Fibroblast of lung (primary cell): ENCODE results near the gene C16orf92. TPM values are rescaled to one million over a fixed set of nuclear protein-coding genes. Genes with fewer than 3 reads are reported as not detected.

Experiments
- DNase-seq, 2 donors: peaks; one replicate each; pipeline versions ENCODE4 v3.0.0 to v3.0.0-alpha.2; 2010; ENCODE audit warnings: low read depth in 2 of 2
- H2AFZ ChIP-seq: 2 replicates; pipeline ENCODE4 v1.5.1; 2012; ENCODE audit warnings: low read length, control low read depth, inconsistent platforms
- H3K27ac ChIP-seq: 2 replicates; pipeline ENCODE4 v1.5.1; 2011; ENCODE audit warnings: low read length, control low read depth; ENCODE audit not compliant: insufficient read depth
- H3K27me3 ChIP-seq: 2 replicates; pipeline ENCODE4 v1.5.1; 2011; ENCODE audit warnings: mild to moderate bottlenecking, low read length; ENCODE audit not compliant: control insufficient read depth, insufficient read depth
- H3K36me3 ChIP-seq: 2 replicates; pipeline ENCODE4 v1.5.1; 2011; ENCODE audit warnings: low read length; ENCODE audit not compliant: control insufficient read depth, insufficient read depth
- H3K4me1 ChIP-seq: 2 replicates; pipeline ENCODE4 v1.5.1; 2011; ENCODE audit warnings: low read length; ENCODE audit not compliant: control insufficient read depth, insufficient read depth; ENCODE audit errors: extremely low read depth
- H3K4me2 ChIP-seq: 2 replicates; pipeline ENCODE4 v1.5.1; 2011; ENCODE audit warnings: low read length, control low read depth; ENCODE audit not compliant: insufficient read depth; ENCODE audit errors: extremely low read depth
- H3K4me3 ChIP-seq, 4 experiments: fragments of 200-600 bp in 1 of 4; sonication (generic) in 1 of 4; replicated peaks in 1 of 4; 2 replicates each; pipeline ENCODE4 v1.5.1; 2011 to 2016; ENCODE audit warnings: low read length in 4 of 4, low read depth in 3 of 4, mild to moderate bottlenecking in 3 of 4, control low read depth in 2 of 4, inconsistent platforms in 1 of 4, mixed read lengths in 1 of 4; ENCODE audit not compliant: insufficient read depth in 1 of 4; ENCODE audit errors: control extremely low read depth in 1 of 4
- H3K79me2 ChIP-seq: 2 replicates; pipeline ENCODE4 v1.5.1; 2012; ENCODE audit warnings: mild to moderate bottlenecking, low read length, inconsistent platforms; ENCODE audit not compliant: control insufficient read depth, insufficient read depth
- H3K9ac ChIP-seq: 2 replicates; pipeline ENCODE4 v1.5.1; 2011; ENCODE audit warnings: mild to moderate bottlenecking, low read length, control low read depth; ENCODE audit not compliant: insufficient read depth
- H3K9me3 ChIP-seq: 2 replicates; pipeline ENCODE4 v1.5.1; 2012; ENCODE audit warnings: low read depth, low read length; ENCODE audit not compliant: control insufficient read depth, insufficient read depth
- H4K20me1 ChIP-seq: 2 replicates; pipeline ENCODE4 v1.5.1; 2011; ENCODE audit warnings: low read length; ENCODE audit not compliant: control insufficient read depth, insufficient read depth; ENCODE audit errors: extremely low read depth
- EZH2 ChIP-seq: IDR thresholded peaks from 2 replicates; pipeline ENCODE4 v1.5.1; 2012; ENCODE audit warnings: low read length, control low read depth, mild to moderate bottlenecking; ENCODE audit errors: missing control alignments
- polyA plus RNA-seq, 2 donors: library from polyadenylated mRNA; depleted of rRNA in 1 of 2; stranded (reverse) in 1 of 2; unstranded in 1 of 2; fragments of >200 nt; gene quantifications; 2 replicates each; pipeline ENCODE4 v1.2.1, GENCODE V29; 2011 to 2012; ENCODE audit warnings: missing spikeins in 1 of 2
- total RNA-seq: library from RNA; depleted of rRNA; stranded (reverse); fragments of >200 nt; gene quantifications from 2 replicates; pipeline ENCODE4 v1.2.1, GENCODE V29; 2014
- TF ChIP-seq, protein P1 (sequence below), 2 donors: IDR thresholded peaks in 1 of 2; conservative IDR thresholded peaks in 1 of 2; 1 replicate in 1 of 2; 2 replicates in 1 of 2; pipeline ENCODE4 v1.5.1; 2011 to 2012; ENCODE audit warnings: low read length in 2 of 2, control low read depth in 1 of 2, inconsistent platforms in 1 of 2, low read depth in 1 of 2, mild to moderate bottlenecking in 1 of 2

Gene C16orf92
- total and polyA plus RNA-seq, 2 donors (not counting 1 experiment from before 2014, with no cell fraction given), result not detected

DNA sequence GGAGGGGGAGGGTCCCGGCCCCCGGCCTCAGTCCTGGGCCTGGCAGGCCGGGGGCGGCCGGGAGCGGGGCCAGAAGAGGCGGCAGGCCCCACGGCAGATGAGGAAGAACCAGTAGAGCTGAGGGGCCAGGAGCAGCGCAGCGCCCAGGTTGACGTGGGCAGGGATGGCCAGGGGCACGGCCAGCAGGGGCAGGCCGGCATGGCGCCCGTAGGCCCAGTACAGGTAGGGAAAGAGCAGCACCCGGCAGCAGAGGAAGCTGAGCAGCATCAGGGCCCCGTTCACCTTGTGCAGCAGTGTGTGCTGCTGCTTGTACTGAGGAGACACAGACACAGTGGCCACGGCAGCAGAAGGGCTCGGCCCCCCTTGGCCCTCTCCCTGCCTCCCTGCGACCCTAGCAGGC is 2.2 kb downstream of the C16orf92 start:
- Histone ChIP-seq H3K27ac (no peak overlapping the region), H2AFZ (no peak overlapping the region), H3K27me3 (peaks cover 32% of the 10 kb centered on the region), H3K79me2 (no peaks in the 10 kb centered on the region), H3K4me1 (no peaks in the 10 kb centered on the region), H3K9ac (no peak overlapping the region), H3K36me3 (no peaks in the 10 kb centered on the region), H4K20me1 (no peaks in the 10 kb centered on the region), H3K4me2 (no peak overlapping the region), H3K4me3 (no peak overlapping the region), H3K9me3 (no peaks in the 10 kb centered on the region)
- TF ChIP-seq, protein P1, sequence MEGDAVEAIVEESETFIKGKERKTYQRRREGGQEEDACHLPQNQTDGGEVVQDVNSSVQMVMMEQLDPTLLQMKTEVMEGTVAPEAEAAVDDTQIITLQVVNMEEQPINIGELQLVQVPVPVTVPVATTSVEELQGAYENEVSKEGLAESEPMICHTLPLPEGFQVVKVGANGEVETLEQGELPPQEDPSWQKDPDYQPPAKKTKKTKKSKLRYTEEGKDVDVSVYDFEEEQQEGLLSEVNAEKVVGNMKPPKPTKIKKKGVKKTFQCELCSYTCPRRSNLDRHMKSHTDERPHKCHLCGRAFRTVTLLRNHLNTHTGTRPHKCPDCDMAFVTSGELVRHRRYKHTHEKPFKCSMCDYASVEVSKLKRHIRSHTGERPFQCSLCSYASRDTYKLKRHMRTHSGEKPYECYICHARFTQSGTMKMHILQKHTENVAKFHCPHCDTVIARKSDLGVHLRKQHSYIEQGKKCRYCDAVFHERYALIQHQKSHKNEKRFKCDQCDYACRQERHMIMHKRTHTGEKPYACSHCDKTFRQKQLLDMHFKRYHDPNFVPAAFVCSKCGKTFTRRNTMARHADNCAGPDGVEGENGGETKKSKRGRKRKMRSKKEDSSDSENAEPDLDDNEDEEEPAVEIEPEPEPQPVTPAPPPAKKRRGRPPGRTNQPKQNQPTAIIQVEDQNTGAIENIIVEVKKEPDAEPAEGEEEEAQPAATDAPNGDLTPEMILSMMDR (conservative IDR thresholded peaks at IDR 0.05 in 1 of 2, IDR thresholded peaks at IDR 0.05 in 1 of 2; ENCODE audit: low read depth in 1 of 2, low read length in 2 of 2), result no peak
- TF ChIP-seq EZH2, result no peak
- DNase-seq, result no peak

DNA sequence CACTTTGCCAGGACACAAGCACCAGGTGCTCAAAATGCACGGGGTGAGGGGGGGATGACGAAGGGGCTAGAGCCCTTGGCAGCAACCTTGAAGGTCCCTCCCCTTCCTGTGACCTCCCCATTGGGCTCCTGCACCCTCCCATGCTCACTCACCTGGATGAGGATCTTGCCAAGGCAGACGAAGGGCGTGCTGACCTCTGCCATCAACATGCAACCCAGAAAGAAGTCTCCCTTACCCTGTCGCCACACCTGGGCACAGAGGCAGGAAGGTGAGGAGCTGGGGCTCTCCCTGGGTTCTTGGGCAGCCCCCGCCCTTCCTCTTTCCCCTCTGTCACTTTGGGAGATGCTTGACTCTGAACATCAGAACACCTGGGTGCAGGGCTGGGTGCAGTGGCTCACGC is 2.6 kb downstream of the C16orf92 start:
- H3K27me3 ChIP-seq, result peaks cover 33% of the 10 kb centered on the region
- no peak overlapping the region for H2AFZ ChIP-seq
- no peaks in the 10 kb centered on the region for H4K20me1 ChIP-seq
- no peak for DNase-seq
- H3K36me3 ChIP-seq, result no peaks in the 10 kb centered on the region
- no peaks in the 10 kb centered on the region for H3K4me1 ChIP-seq
- H3K4me2 ChIP-seq, result no peak overlapping the region
- H3K9ac ChIP-seq, result no peak overlapping the region
- H3K4me3 ChIP-seq, result no peak overlapping the region
- no peak for TF ChIP-seq EZH2
- H3K27ac ChIP-seq, result no peak overlapping the region
- no peaks in the 10 kb centered on the region for H3K79me2 ChIP-seq
- no peaks in the 10 kb centered on the region for H3K9me3 ChIP-seq

DNA sequence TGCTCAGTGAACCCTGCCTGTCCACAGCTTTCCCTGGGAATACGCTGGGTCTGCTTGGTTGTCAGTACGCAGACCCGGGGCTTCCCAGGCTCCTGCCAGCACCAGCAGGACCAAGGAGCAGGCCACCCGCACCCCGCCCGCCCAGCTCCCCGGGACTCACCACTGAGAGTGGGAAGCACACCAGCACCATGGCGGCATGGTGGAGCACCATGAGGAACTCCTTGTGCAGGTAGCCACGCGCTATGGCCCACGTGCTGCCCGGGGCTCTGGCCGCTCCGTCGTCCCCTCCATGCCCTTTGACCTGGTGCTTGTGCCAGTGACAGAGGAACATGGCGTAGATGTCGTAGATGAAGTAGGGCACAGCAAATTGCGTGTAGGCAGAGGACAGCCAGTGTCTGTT is 3.5 kb downstream of the C16orf92 start:
- H3K27ac ChIP-seq, result no peak overlapping the region

More for the DNA sequence above, 3.5 kb downstream of the C16orf92 start:
- no peak for DNase-seq
- H3K27me3 ChIP-seq, result peaks cover 36% of the 10 kb centered on the region
- TF ChIP-seq, protein P1 (conservative IDR thresholded peaks at IDR 0.05 in 1 of 2, IDR thresholded peaks at IDR 0.05 in 1 of 2; ENCODE audit: low read depth in 1 of 2, low read length in 2 of 2), result no peak
- no peak for TF ChIP-seq EZH2
- no peak overlapping the region for H3K9ac ChIP-seq
- no peak overlapping the region for H3K4me3 ChIP-seq
- no peaks in the 10 kb centered on the region for H4K20me1 ChIP-seq
- no peak overlapping the region for H2AFZ ChIP-seq
- no peak overlapping the region for H3K4me2 ChIP-seq
- no peaks in the 10 kb centered on the region for H3K9me3 ChIP-seq
- H3K79me2 ChIP-seq, result no peaks in the 10 kb centered on the region
- H3K36me3 ChIP-seq, result no peaks in the 10 kb centered on the region
- no peaks in the 10 kb centered on the region for H3K4me1 ChIP-seq
